Measurements from ENCODE around the gene ATP6V0A4. TPM values are rescaled to one million over a fixed set of nuclear protein-coding genes. Genes with fewer than 3 reads are reported as not detected.

Gene ATP6V0A4
- total RNA-seq, 4 donors from 2014 or later, result not detected

GRCh38 chr7:138832966-138833365 is 35.0 kb upstream of the ATP6V0A4 start:
- WGBS, result 90% methylated on average over 10 of the region's 10 CpGs
- no peak overlapping the region for H3K27ac ChIP-seq (replicated peaks in 1 of 4)
- TF ChIP-seq EP300 (IDR thresholded peaks at IDR 0.05) (no peak), POLR2A (IDR thresholded peaks at IDR 0.05; ENCODE audit: low read depth) (no peak), POLR2AphosphoS5 (IDR thresholded peaks at IDR 0.05) (no peak), CTCF (IDR thresholded peaks at IDR 0.05) (no peak)
- peaks cover 0 to 2% (median 0%) of the 10 kb centered on the region in 4 donors for H3K4me1 ChIP-seq
- no peak overlapping the region for H3K4me3 ChIP-seq
- H3K27me3 ChIP-seq, result no peaks in the 10 kb centered on the region
- intact Hi-C loops (cut with DNase I), result no loop called here
- H3K36me3 ChIP-seq, result peaks cover 0 to 9% (median 3%) of the 10 kb centered on the region in 4 donors
- no peak for DNase-seq (ENCODE audit: extremely low spot score)
- no peaks in the 10 kb centered on the region for H3K9me3 ChIP-seq

- DNase-seq (ENCODE audit: extremely low spot score), result no peak
- Histone ChIP-seq H3K9me3 (peaks cover 0 to 8% (median 0%) of the 10 kb centered on the region in 4 donors), H3K27me3 (no peaks in the 10 kb centered on the region), H3K4me1 (no peaks in the 10 kb centered on the region), H3K36me3 (no peaks in the 10 kb centered on the region), H3K27ac (replicated peaks in 1 of 4) (no peak overlapping the region), H3K4me3 (no peak overlapping the region)
- 86% methylated on average over 11 of the region's 11 CpGs for WGBS
- intact Hi-C loops (cut with DNase I), result no loop called here
- no peak for TF ChIP-seq POLR2AphosphoS5 (IDR thresholded peaks at IDR 0.05)
Observed at GRCh38 chr7:138829335-138829734, 31.3 kb upstream of the ATP6V0A4 start.

- Histone ChIP-seq H3K4me1 (no peaks in the 10 kb centered on the region), H3K27ac (replicated peaks in 1 of 4) (no peak overlapping the region), H3K27me3 (no peaks in the 10 kb centered on the region), H3K4me3 (no peak overlapping the region), H3K9me3 (peaks cover 0 to 8% (median 0%) of the 10 kb centered on the region in 4 donors), H3K36me3 (no peaks in the 10 kb centered on the region)
- 80% methylated on average over 2 of the region's 2 CpGs for WGBS
- DNase-seq (ENCODE audit: extremely low spot score), result no peak
- intact Hi-C loops (cut with DNase I), result no loop called here
- TF ChIP-seq CTCF (IDR thresholded peaks at IDR 0.05) (no peak), EP300 (IDR thresholded peaks at IDR 0.05) (no peak), POLR2AphosphoS5 (IDR thresholded peaks at IDR 0.05) (no peak), POLR2A (IDR thresholded peaks at IDR 0.05; ENCODE audit: low read depth) (no peak)
Observed at GRCh38 chr7:138828302-138828701, 30.3 kb upstream of the ATP6V0A4 start.

GRCh38 chr7:138825049-138825721 is 27.2 kb upstream of the ATP6V0A4 start:
- H3K4me3 ChIP-seq, result no peak overlapping the region
- no peaks in the 10 kb centered on the region for H3K36me3 ChIP-seq
- WGBS, result 83% methylated on average over 11 of the region's 11 CpGs
- peaks cover 0 to 8% (median 0%) of the 10 kb centered on the region in 4 donors for H3K9me3 ChIP-seq
- no peaks in the 10 kb centered on the region for H3K4me1 ChIP-seq
- no peak overlapping the region for H3K27ac ChIP-seq (replicated peaks in 1 of 4)
- TF ChIP-seq EP300 (IDR thresholded peaks at IDR 0.05) (no peak), CTCF (IDR thresholded peaks at IDR 0.05) (no peak), POLR2A (IDR thresholded peaks at IDR 0.05; ENCODE audit: low read depth) (no peak), POLR2AphosphoS5 (IDR thresholded peaks at IDR 0.05) (no peak)
- no peaks in the 10 kb centered on the region for H3K27me3 ChIP-seq
- no peak for DNase-seq (ENCODE audit: extremely low spot score)
- intact Hi-C loops (cut with DNase I), result no loop called here

GRCh38 chr7:138822867-138823535 is 25.0 kb upstream of the ATP6V0A4 start:
- no peak overlapping the region for H3K4me3 ChIP-seq
- peaks cover 0 to 8% (median 0%) of the 10 kb centered on the region in 4 donors for H3K9me3 ChIP-seq
- no peak for TF ChIP-seq POLR2AphosphoS5 (IDR thresholded peaks at IDR 0.05)
- TF ChIP-seq EP300 (IDR thresholded peaks at IDR 0.05), result no peak
- TF ChIP-seq POLR2A (IDR thresholded peaks at IDR 0.05; ENCODE audit: low read depth), result no peak
- TF ChIP-seq CTCF (IDR thresholded peaks at IDR 0.05), result no peak
- intact Hi-C loops (cut with DNase I), result no loop called here
- no peaks in the 10 kb centered on the region for H3K4me1 ChIP-seq
- H3K36me3 ChIP-seq, result no peaks in the 10 kb centered on the region
- DNase-seq (ENCODE audit: extremely low spot score), result no peak
- 90% methylated on average over 11 of the region's 11 CpGs for WGBS
- no peak overlapping the region for H3K27ac ChIP-seq (replicated peaks in 1 of 4)
- H3K27me3 ChIP-seq, result no peaks in the 10 kb centered on the region

Measured in esophagus muscularis mucosa (tissue), 4 donors.